Trophoblast cell (in vitro differentiated cells and primary cell): ENCODE results near the gene PLOD3.

Experiments used
- DNase-seq, 2 donors: peaks; one replicate each; pipeline ENCODE4 v3.0.0-alpha.2; 2016
- H2AFZ ChIP-seq: 2 replicates; pipeline ENCODE4 v1.6.1; 2013; ENCODE audit warnings: low read length, moderate library complexity, mild to moderate bottlenecking; ENCODE audit not compliant: insufficient read depth, poor library complexity
- H2AK5ac ChIP-seq: 2 replicates; pipeline ENCODE4 v1.6.1; 2013; ENCODE audit warnings: mild to moderate bottlenecking, low read length
- H2BK120ac ChIP-seq: 2 replicates; pipeline ENCODE4 v1.6.1; 2013; ENCODE audit warnings: low read length, mild to moderate bottlenecking, moderate library complexity; ENCODE audit not compliant: insufficient read depth, poor library complexity
- H2BK12ac ChIP-seq: 2 replicates; pipeline ENCODE4 v1.6.1; 2013; ENCODE audit warnings: mild to moderate bottlenecking, low read length, moderate library complexity
- H2BK5ac ChIP-seq: 2 replicates; pipeline ENCODE4 v1.6.1; 2013; ENCODE audit warnings: low read length, low read depth, moderate library complexity, mild to moderate bottlenecking; ENCODE audit not compliant: poor library complexity
- H3K14ac ChIP-seq: 2 replicates; pipeline ENCODE4 v1.6.1; 2013; ENCODE audit warnings: mild to moderate bottlenecking, low read length
- H3K18ac ChIP-seq: 2 replicates; pipeline ENCODE4 v1.6.1; 2013; ENCODE audit warnings: mild to moderate bottlenecking, low read length
- H3K23ac ChIP-seq: 2 replicates; pipeline ENCODE4 v1.6.1; 2013; ENCODE audit warnings: low read length
- H3K27ac ChIP-seq: 2 replicates; pipeline ENCODE4 v1.5.1; 2013; ENCODE audit warnings: low read depth, mild to moderate bottlenecking, inconsistent platforms, low read length, moderate library complexity
- H3K27me3 ChIP-seq: 2 replicates; pipeline ENCODE4 v1.6.1; 2013; ENCODE audit warnings: inconsistent platforms, mild to moderate bottlenecking, low read length, moderate library complexity; ENCODE audit not compliant: insufficient read depth
- H3K36me3 ChIP-seq, 2 experiments: 1 replicate in 1 of 2; 2 replicates in 1 of 2; pipeline ENCODE4 v1.6.1; 2013; ENCODE audit warnings: low read length in 2 of 2, mild to moderate bottlenecking in 2 of 2, moderate library complexity in 1 of 2; ENCODE audit not compliant: insufficient read depth in 2 of 2, control insufficient read depth in 1 of 2
- H3K4ac ChIP-seq: 2 replicates; pipeline ENCODE4 v1.6.1; 2013; ENCODE audit warnings: low read depth, mild to moderate bottlenecking, low read length, moderate library complexity
- H3K4me1 ChIP-seq, 2 experiments: 1 replicate in 1 of 2; 2 replicates in 1 of 2; pipeline ENCODE4 v1.6.1; 2013; ENCODE audit warnings: low read length in 2 of 2, mild to moderate bottlenecking in 2 of 2, moderate library complexity in 1 of 2; ENCODE audit not compliant: insufficient read depth in 2 of 2, control insufficient read depth in 1 of 2
- H3K4me2 ChIP-seq: 2 replicates; pipeline ENCODE4 v1.6.1; 2013; ENCODE audit warnings: inconsistent platforms, mild to moderate bottlenecking, low read length, moderate library complexity
- H3K4me3 ChIP-seq: 2 replicates; pipeline ENCODE4 v1.5.1; 2013; ENCODE audit warnings: mild to moderate bottlenecking, low read depth, low read length, inconsistent platforms
- H3K79me1 ChIP-seq: one replicate; pipeline ENCODE4 v1.6.1; 2013; ENCODE audit warnings: low read length
- H3K79me2 ChIP-seq: 2 replicates; pipeline ENCODE4 v1.6.1; 2013; ENCODE audit warnings: low read length, mild to moderate bottlenecking; ENCODE audit not compliant: control insufficient read depth, insufficient read depth, poor library complexity
- H3K9ac ChIP-seq: 2 replicates; pipeline ENCODE4 v1.6.1; 2013; ENCODE audit warnings: mild to moderate bottlenecking, low read length
- H3K9me3 ChIP-seq: 2 replicates; pipeline ENCODE4 v1.6.1; 2013; ENCODE audit warnings: low read depth, mild to moderate bottlenecking, control low read depth, inconsistent platforms, low read length; ENCODE audit not compliant: insufficient read depth
- H4K12ac ChIP-seq: 2 replicates; pipeline ENCODE4 v1.6.1; 2013; ENCODE audit warnings: low read depth, mild to moderate bottlenecking, low read length, moderate library complexity
- H4K8ac ChIP-seq: 2 replicates; pipeline ENCODE4 v1.6.1; 2013; ENCODE audit warnings: low read depth, mild to moderate bottlenecking, low read length, moderate library complexity
- H4K91ac ChIP-seq: one replicate; pipeline ENCODE4 v1.6.1; 2013; ENCODE audit warnings: low read depth, mild to moderate bottlenecking, low read length, moderate library complexity
- WGBS: extraction: QIAGEN DNeasy Blood & Tissue Kit; methylation state at CpG from one replicate; pipeline ENCODE4 v1.1.7; 2013; ENCODE audit warnings: missing lambda C conversion rate; ENCODE audit not compliant: insufficient read length, insufficient coverage; ENCODE audit errors: extremely low coverage; 5-methylcytosine and 5-hydroxymethylcytosine counted together

The PLOD3 gene

GRCh38 chr7:101211501-101211900 lies 5.9 kb downstream of the PLOD3 start:
- no peak overlapping the region for H3K23ac ChIP-seq
- H3K4me2 ChIP-seq = no peak overlapping the region
- H2AFZ ChIP-seq = no peak overlapping the region
- no peak overlapping the region for H3K9ac ChIP-seq
- H3K9me3 ChIP-seq = no peaks in the 10 kb centered on the region
- no peaks in the 10 kb centered on the region for H3K27me3 ChIP-seq
- no peak overlapping the region for H2BK120ac ChIP-seq
- no peak overlapping the region for H4K91ac ChIP-seq
- no peak overlapping the region for H4K8ac ChIP-seq
- no peak overlapping the region for H2BK5ac ChIP-seq
- WGBS = no CpG with 5 or more reads among the region's 24 CpGs
- no peak overlapping the region for H3K14ac ChIP-seq
- H3K4me3 ChIP-seq = no peak overlapping the region
- peaks cover 49 to 67% of the 10 kb centered on the region in 2 experiments for H3K36me3 ChIP-seq
- no peak overlapping the region for H3K4ac ChIP-seq
- H2BK12ac ChIP-seq = no peak overlapping the region
- no peak overlapping the region for H4K12ac ChIP-seq
- no peak for DNase-seq
- peaks cover 2% of the 10 kb centered on the region for H3K79me2 ChIP-seq
- H3K27ac ChIP-seq = no peak overlapping the region
- no peaks in the 10 kb centered on the region for H3K79me1 ChIP-seq
- H2AK5ac ChIP-seq = no peak overlapping the region
- no peak overlapping the region for H3K18ac ChIP-seq
- H3K4me1 ChIP-seq = peaks cover 2 to 5% of the 10 kb centered on the region in 2 experiments

GRCh38 chr7:101210143-101210542 lies 7.2 kb downstream of the PLOD3 start:
- Histone ChIP-seq H2BK12ac (no peak overlapping the region), H3K9ac (no peak overlapping the region), H2BK120ac (no peak overlapping the region), H3K79me1 (no peaks in the 10 kb centered on the region), H3K18ac (no peak overlapping the region), H3K27ac (no peak overlapping the region), H3K4me2 (no peak overlapping the region), H3K14ac (no peak overlapping the region), H3K79me2 (no peaks in the 10 kb centered on the region), H3K27me3 (no peaks in the 10 kb centered on the region), H4K8ac (no peak overlapping the region), H3K4me3 (no peak overlapping the region), H2AK5ac (no peak overlapping the region), H2AFZ (no peak overlapping the region), H3K4me1 (no peaks in the 10 kb centered on the region), H3K36me3 (peaks cover 55 to 70% of the 10 kb centered on the region in 2 experiments), H2BK5ac (no peak overlapping the region), H4K12ac (no peak overlapping the region), H3K23ac (no peak overlapping the region), H3K9me3 (no peaks in the 10 kb centered on the region), H4K91ac (no peak overlapping the region), H3K4ac (no peak overlapping the region)
- no peak for DNase-seq
- no CpG with 5 or more reads among the region's 19 CpGs for WGBS

- H3K4me2 ChIP-seq = no peak overlapping the region
- DNase-seq = no peak
- H3K14ac ChIP-seq = no peak overlapping the region
- H3K79me1 ChIP-seq = no peaks in the 10 kb centered on the region
- H4K12ac ChIP-seq = no peak overlapping the region
- no peak overlapping the region for H4K91ac ChIP-seq
- H3K79me2 ChIP-seq = no peaks in the 10 kb centered on the region
- H3K27me3 ChIP-seq = no peaks in the 10 kb centered on the region
- peaks cover 51 to 63% of the 10 kb centered on the region in 2 experiments for H3K36me3 ChIP-seq
- no peak overlapping the region for H2BK120ac ChIP-seq
- no peak overlapping the region for H3K4me3 ChIP-seq
- H3K18ac ChIP-seq = no peak overlapping the region
- no peak overlapping the region for H3K23ac ChIP-seq
- no peak overlapping the region for H2BK12ac ChIP-seq
- no peaks in the 10 kb centered on the region for H3K4me1 ChIP-seq
- no peak overlapping the region for H2AFZ ChIP-seq
- no peak overlapping the region for H2BK5ac ChIP-seq
- no peak overlapping the region for H3K4ac ChIP-seq
- H3K9ac ChIP-seq = no peak overlapping the region
- no peaks in the 10 kb centered on the region for H3K9me3 ChIP-seq
- no CpG with 5 or more reads among the region's 14 CpGs for WGBS
- no peak overlapping the region for H4K8ac ChIP-seq
- H2AK5ac ChIP-seq = no peak overlapping the region
- H3K27ac ChIP-seq = no peak overlapping the region
Measured at GRCh38 chr7:101208794-101209193, 8.6 kb downstream of the PLOD3 start.

- WGBS = no CpG with 5 or more reads among the region's 17 CpGs
- H3K23ac ChIP-seq = no peak overlapping the region
- no peaks in the 10 kb centered on the region for H3K27me3 ChIP-seq
Measured at GRCh38 chr7:101207459-101207858, 9.9 kb downstream of the PLOD3 start.

More at GRCh38 chr7:101207459-101207858, 9.9 kb downstream of the PLOD3 start:
- peaks cover 2% of the 10 kb centered on the region for H3K9me3 ChIP-seq
- H4K8ac ChIP-seq = no peak overlapping the region
- H2AK5ac ChIP-seq = no peak overlapping the region
- no peak overlapping the region for H4K91ac ChIP-seq
- no peak overlapping the region for H2BK12ac ChIP-seq
- no peak overlapping the region for H2AFZ ChIP-seq
- H2BK5ac ChIP-seq = no peak overlapping the region
- no peak overlapping the region for H3K14ac ChIP-seq
- DNase-seq = no peak
- H3K18ac ChIP-seq = no peak overlapping the region
- H3K4ac ChIP-seq = no peak overlapping the region
- H3K27ac ChIP-seq = no peak overlapping the region
- no peaks in the 10 kb centered on the region for H3K4me1 ChIP-seq
- H3K4me2 ChIP-seq = no peak overlapping the region
- no peak overlapping the region for H3K4me3 ChIP-seq
- peaks cover 48 to 56% of the 10 kb centered on the region in 2 experiments for H3K36me3 ChIP-seq
- H4K12ac ChIP-seq = no peak overlapping the region
- no peaks in the 10 kb centered on the region for H3K79me2 ChIP-seq
- no peak overlapping the region for H3K9ac ChIP-seq
- no peak overlapping the region for H2BK120ac ChIP-seq
- H3K79me1 ChIP-seq = no peaks in the 10 kb centered on the region
